Lower leg skin (tissue), 4 donors: Measurements from ENCODE around the gene RAD51AP2. TPM values are rescaled to one million over a fixed set of nuclear protein-coding genes. Genes with fewer than 3 reads are reported as not detected.
"Not testable (repeated sequence)": the region's sequence is repeated elsewhere in the genome, so short reads cannot be mapped to it uniquely, and the experiment has no call there.

ENCODE experiments used
- DNase-seq, 2 donors: peaks; one replicate each; pipeline ENCODE4 v3.0.0-alpha.2; 2019; ENCODE audit warnings: low spot score in 2 of 2
- H3K4me3 ChIP-seq: fragments of 200-600 bp; sonication (generic); 2 replicates; pipeline ENCODE4 v1.5.1; 2017; ENCODE audit warnings: mild to moderate bottlenecking, low read depth; ENCODE audit not compliant: poor library complexity, severe bottlenecking
- CTCF ChIP-seq, 3 donors: fragments of 450-650 bp; IDR thresholded peaks; one replicate each; pipeline ENCODE4 v1.5.1; 2016; ENCODE audit warnings: antibody characterized with exemption in 3 of 3, mild to moderate bottlenecking in 3 of 3, moderate library complexity in 2 of 3
- POLR2A ChIP-seq, 2 donors: fragments of 450-650 bp; IDR thresholded peaks; one replicate each; pipeline ENCODE4 v1.6.1; 2016 to 2017; ENCODE audit warnings: antibody characterized with exemption in 2 of 2, mild to moderate bottlenecking in 1 of 2, moderate library complexity in 1 of 2
- WGBS, 2 donors: methylation state at CpG; one replicate each; pipeline ENCODE4 v1.1.5; 2018; 5-methylcytosine and 5-hydroxymethylcytosine counted together
- intact Hi-C: fragments of 100-400 bp; cut with DNase I; formaldehyde crosslinking; loops from one replicate; pipeline ENCODE4 v1.15.0; 2023; ENCODE audit warnings: low total_unique reads
- total RNA-seq, 4 donors: library from RNA; depleted of rRNA; stranded (reverse); fragments of >200 nt; gene quantifications; one replicate each; pipeline ENCODE4 v1.1.0, GENCODE V29; 2016

RAD51AP2 gene
- total RNA-seq, result under 1 TPM in 3 of 4 donors, not detected in 1; 0.15 to 0.30 (median 0.23) TPM

DNA sequence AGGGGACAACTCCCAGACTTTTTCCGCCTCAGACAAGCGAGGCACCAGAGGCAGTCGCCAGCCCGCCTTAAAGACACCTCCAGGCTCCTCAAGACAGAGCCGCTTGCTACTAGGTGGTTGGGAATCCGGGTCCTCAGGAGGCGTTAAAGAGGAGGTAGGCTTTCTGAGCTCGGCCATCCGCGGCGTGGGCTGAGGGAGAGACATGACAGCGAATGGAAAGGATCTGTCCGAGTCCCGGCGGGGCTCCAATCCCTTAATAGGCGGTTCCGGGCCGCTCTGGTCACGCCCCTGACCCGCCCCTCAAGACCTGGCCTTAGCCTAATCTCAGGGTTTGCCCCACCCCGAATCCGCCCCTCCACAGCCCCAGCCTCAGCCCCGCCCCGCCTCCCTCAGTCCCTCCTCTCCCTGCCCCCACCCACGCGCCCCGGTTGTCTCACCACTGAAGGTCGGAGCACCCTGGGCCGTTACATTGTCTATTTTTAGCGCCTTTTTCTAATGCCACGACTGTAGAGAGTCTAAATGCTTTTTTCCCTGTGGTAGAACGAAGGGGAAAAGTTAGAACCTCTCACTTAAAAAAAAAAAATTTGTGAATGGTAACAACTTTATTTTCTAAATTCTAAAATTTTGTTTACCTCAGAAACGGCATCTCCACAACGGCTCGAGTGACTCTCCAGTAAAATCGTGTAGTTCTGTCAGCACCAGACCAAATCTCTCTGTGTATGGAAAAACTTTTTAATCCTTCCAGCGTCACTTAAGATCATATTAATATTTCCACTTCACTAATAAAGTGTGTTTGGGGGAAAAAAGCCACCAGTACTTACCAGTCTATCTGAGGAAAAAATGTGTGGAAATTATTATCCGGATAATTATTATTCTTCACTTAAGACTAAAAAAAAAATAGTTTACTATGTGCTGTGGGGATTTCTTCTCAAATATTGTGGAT lies at the start of gene RAD51AP2:
TSS of gene RAD51AP2 (minus strand) at position 229 of the 943 bp plus-strand sequence. CDS start at position 204, 25 bp downstream.
- WGBS, 2 donors, result 3% methylated on average over 37 to 38 of the region's 38 CpGs
- H3K4me3 ChIP-seq, result peak within 1 kb of the TSS; percentile 32
- TF ChIP-seq POLR2A (IDR thresholded peaks at IDR 0.05), result no peak
- no peak for TF ChIP-seq CTCF (IDR thresholded peaks at IDR 0.05)
- intact Hi-C loops, result no loop called here
- peak; percentile 63 to 95 for DNase-seq

- 87 to 90% methylated on average over 3 of the region's 3 CpGs for WGBS, 2 donors
- intact Hi-C loops, DNase-seq: not testable (repeated sequence)
Measured at GRCh38 chr2:17565726-17566125, 47.5 kb upstream of the RAD51AP2 start.

GRCh38 chr2:17558878-17559277 lies 40.6 kb upstream of the RAD51AP2 start:
- TF ChIP-seq CTCF (IDR thresholded peaks at IDR 0.05), result no peak
- no peak for TF ChIP-seq POLR2A (IDR thresholded peaks at IDR 0.05)
- 92 to 96% methylated on average over 3 of the region's 3 CpGs for whole genome bisulfite sequencing, 2 donors
- no peak for DNase-seq
- intact Hi-C loops, result no loop called here
- H3K4me3 ChIP-seq, result no peak overlapping the region

More at GRCh38 chr2:17565726-17566125, 47.5 kb upstream of the RAD51AP2 start:
- not testable (repeated sequence) for H3K4me3 ChIP-seq

- intact Hi-C loops, result no loop called here
- H3K4me3 ChIP-seq, result no peak overlapping the region
- DNase-seq, result no peak
- TF ChIP-seq CTCF (IDR thresholded peaks at IDR 0.05), result no peak
- no peak for TF ChIP-seq POLR2A (IDR thresholded peaks at IDR 0.05)
Measured at GRCh38 chr2:17558053-17558452, 39.8 kb upstream of the RAD51AP2 start.

DNA sequence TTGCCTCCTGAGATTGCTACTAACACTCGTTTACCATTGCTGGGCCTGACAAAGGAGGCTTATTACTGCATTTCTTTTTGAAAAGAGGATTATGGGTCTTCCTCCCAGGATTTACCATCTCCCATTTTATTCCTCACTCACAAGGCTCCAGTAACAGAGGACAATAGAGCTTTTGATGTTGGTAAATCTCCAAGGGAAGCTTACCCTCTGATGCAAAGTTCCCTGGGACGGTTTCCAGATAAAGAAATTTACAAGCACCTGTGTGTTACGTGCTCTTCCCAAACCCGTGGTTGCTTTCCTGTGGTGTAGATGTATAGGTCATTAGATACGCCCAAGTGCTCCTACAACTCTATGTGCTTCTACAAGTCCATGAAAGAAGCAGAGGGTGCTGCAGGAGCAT lies 39.4 kb upstream of the RAD51AP2 start:
- DNase-seq, result no peak
- intact Hi-C loops, result no loop called here
- no peak overlapping the region for H3K4me3 ChIP-seq
- WGBS, 2 donors, result 36 to 48% methylated on average over 5 of the region's 5 CpGs
- TF ChIP-seq CTCF (IDR thresholded peaks at IDR 0.05) (no peak), POLR2A (IDR thresholded peaks at IDR 0.05) (no peak)

DNA sequence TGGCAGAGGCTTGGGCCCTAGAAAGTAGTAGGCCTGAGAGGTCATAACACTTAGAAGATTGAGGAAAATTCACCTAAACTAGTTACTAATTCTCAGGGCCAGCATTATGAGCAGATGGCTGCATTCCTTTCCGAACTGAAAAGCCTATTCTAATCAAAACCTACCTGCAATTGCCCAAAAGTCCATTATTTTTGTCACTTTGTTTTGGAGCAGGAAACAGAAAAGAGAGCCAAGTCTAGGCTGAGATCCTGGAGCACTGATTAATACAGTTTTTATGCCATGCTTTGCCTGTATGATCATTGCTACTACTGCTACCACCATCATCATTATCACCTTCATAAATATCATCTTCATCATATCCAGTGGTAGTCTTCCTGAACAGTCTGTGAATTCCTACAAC lies 36.9 kb upstream of the RAD51AP2 start:
- 82 to 86% methylated on average over 1 of the region's 1 CpG for WGBS, 2 donors
- TF ChIP-seq CTCF (IDR thresholded peaks at IDR 0.05) (no peak), POLR2A (IDR thresholded peaks at IDR 0.05) (no peak)
- intact Hi-C loops, result no loop called here
- no peak for DNase-seq
- no peak overlapping the region for H3K4me3 ChIP-seq
